HepG2 (cell line): ENCODE results near the gene FAR1. TPM values are rescaled to one million over a fixed set of nuclear protein-coding genes. Genes with fewer than 3 reads are reported as not detected.
"Not testable (repeated sequence)": the region's sequence is repeated elsewhere in the genome, so short reads cannot be mapped to it uniquely, and the experiment has no call there.

ENCODE experiments used
- ATAC-seq: fragments of 200-7000 bp; cut with Tn5 transposase; 3 replicates; pipeline ENCODE4 v1.9.1; 2020; ENCODE audit warnings: mild to moderate bottlenecking, moderate library complexity
- BruUV-seq: library from RNA; stranded (reverse); fragments of 400-500 nt; replicated peaks from 2 replicates; lab custom pipeline; 2021; lab: Mats Ljungman, UMichigan
- CTCF ChIA-PET: fragments of 300-600 bp; formaldehyde crosslinking; extraction: SDS; loops from one replicate; lab custom pipeline; 2021; ENCODE audit warnings: low total read pairs, inconsistent platforms, low intra/inter-chr PET ratio; lab: Yijun Ruan, JAX
- POLR2A ChIA-PET: fragments of 350-600 bp; sonication (Branson Sonifier 250); formaldehyde crosslinking; loops from one replicate; lab custom pipeline; 2020; ENCODE audit warnings: antibody characterized with exemption, inconsistent platforms; lab: Yijun Ruan, JAX
- DNase-seq: peaks from one replicate; pipeline ENCODE4 v3.0.0-alpha.2; 2015; ENCODE audit warnings: low spot score
- FAIRE-seq: peaks from 3 replicates; lab custom pipeline; 2011; peaks lifted over from hg19 to GRCh38; lab: Jason Lieb, UNC
- H2AFZ ChIP-seq: one replicate; pipeline ENCODE4 v1.6.1; 2011; ENCODE audit warnings: low read length, inconsistent platforms
- H3K27ac ChIP-seq: fragments of 300-600 bp; 3 replicates; pipeline ENCODE4 v1.8.0; 2011; ENCODE audit warnings: mixed run types, mild to moderate bottlenecking, mixed read lengths, low read length, inconsistent platforms; ENCODE audit not compliant: insufficient read depth; ENCODE audit errors: extremely low read length
- H3K27me3 ChIP-seq, 2 experiments: fragments of 200-600 bp in 1 of 2; 2 replicates in 1 of 2; 3 replicates in 1 of 2; pipeline versions ENCODE4 v1.6.0 to v1.8.0; 2011; ENCODE audit warnings: low read length in 2 of 2, mild to moderate bottlenecking in 2 of 2, moderate library complexity in 2 of 2, inconsistent platforms in 1 of 2; ENCODE audit not compliant: insufficient read depth in 2 of 2, control insufficient read depth in 1 of 2
- H3K36me3 ChIP-seq, 2 experiments: fragments of 200-600 bp in 1 of 2; replicated peaks in 1 of 2; 2 replicates in 1 of 2; 3 replicates in 1 of 2; pipeline versions ENCODE4 v1.5.1 to v1.8.0; 2011; ENCODE audit warnings: low read length in 2 of 2, inconsistent platforms in 1 of 2; ENCODE audit not compliant: insufficient read depth in 2 of 2, control insufficient read depth in 1 of 2
- H3K4me1 ChIP-seq: 2 replicates; pipeline ENCODE4 v1.5.1; 2012; ENCODE audit warnings: low read length, inconsistent platforms; ENCODE audit not compliant: insufficient read depth
- H3K4me2 ChIP-seq: 2 replicates; pipeline ENCODE4 v1.6.0; 2011; ENCODE audit warnings: low read depth, low read length, inconsistent platforms
- H3K4me3 ChIP-seq, 3 experiments: fragments of 200-600 bp in 1 of 3; sonication (generic), shearing (Covaris generic) in 1 of 3; replicated peaks in 1 of 3; 2 replicates each; pipeline ENCODE4 v1.5.1; 2011 to 2016; ENCODE audit warnings: low read length in 3 of 3, inconsistent platforms in 2 of 3, low read depth in 2 of 3, mild to moderate bottlenecking in 2 of 3, control low read depth in 1 of 3, mixed read lengths in 1 of 3; ENCODE audit not compliant: insufficient read depth in 1 of 3
- H3K79me2 ChIP-seq: one replicate; pipeline ENCODE4 v1.6.1; 2011; ENCODE audit warnings: low read length, inconsistent platforms; ENCODE audit not compliant: insufficient read depth
- H3K9ac ChIP-seq: 2 replicates; pipeline ENCODE4 v1.6.0; 2011; ENCODE audit warnings: mild to moderate bottlenecking, low read depth, low read length, inconsistent platforms; ENCODE audit not compliant: insufficient read depth
- H3K9me3 ChIP-seq: 2 replicates; pipeline ENCODE4 v1.5.1; 2012; ENCODE audit warnings: mild to moderate bottlenecking, low read length
- H4K20me1 ChIP-seq: 2 replicates; pipeline ENCODE4 v1.6.0; 2011; ENCODE audit warnings: inconsistent platforms, mild to moderate bottlenecking, low read length, moderate library complexity; ENCODE audit not compliant: insufficient read depth
- FOXA1 ChIP-seq, 2 experiments: fragments of 450-650 bp in 1 of 2; sonication (generic) in 1 of 2; formaldehyde crosslinking in 1 of 2; IDR thresholded peaks; 2 replicates each; pipeline versions ENCODE4 v1.4.0 to v1.6.1; 2016 to 2020; ENCODE audit warnings: missing genetic modification reagents in 1 of 2
- FOXA3 ChIP-seq: IDR thresholded peaks from 2 replicates; pipeline ENCODE4 v1.6.1; 2016; ENCODE audit warnings: missing genetic modification reagents, missing compliant biosample characterization
- SP5 ChIP-seq: IDR thresholded peaks from 2 replicates; pipeline ENCODE4 v1.6.1; 2016; ENCODE audit warnings: low read depth, borderline replicate concordance
- ZNF281 ChIP-seq: sonication (generic); formaldehyde crosslinking; IDR thresholded peaks from 2 replicates; pipeline ENCODE4 v1.4.0; 2020; ENCODE audit warnings: missing genetic modification reagents, borderline replicate concordance
- WGBS: methylation state at CpG from one replicate; pipeline ENCODE4 v1.1.6; 2017; ENCODE audit warnings: low lambda C conversion rate; 5-methylcytosine and 5-hydroxymethylcytosine counted together
- in situ Hi-C: cut with HindIII; loops from 2 replicates; pipeline ENCODE4 v1.10.0; 2017; ENCODE audit warnings: low pct_unique_long_range_greater_than_20kb; ENCODE audit not compliant: extremely low pct_ligation_motif_present
- intact Hi-C: fragments of 100-400 bp; cut with micrococcal nuclease; formaldehyde crosslinking; loops from one replicate; pipeline ENCODE4 v1.10.0; 2022; ENCODE audit not compliant: unreplicated experiment
- polyA plus RNA-seq, 8 experiments: library from polyadenylated mRNA; depleted of rRNA in 3 of 8; stranded (reverse) in 7 of 8; unstranded in 1 of 8; fragments of >200 nt; fragmentation: Illumina TruSeq in 4 of 8; extraction: Trizol in 4 of 8; gene quantifications; 2 replicates each; pipeline versions ENCODE4 v1.2.1 to v1.2.3, GENCODE V29; 2011 to 2016; ENCODE audit warnings: low read depth in 4 of 8, missing spikeins in 1 of 8, mixed read lengths in 1 of 8; ENCODE audit not compliant: insufficient read depth in 1 of 8
- total RNA-seq, 5 experiments: library from RNA; depleted of rRNA; stranded (reverse); fragments of >200 nt; fragmentation: Illumina TruSeq; extraction: Trizol; gene quantifications; 2 replicates each; pipeline ENCODE4 v1.2.3, GENCODE V29; 2016; ENCODE audit warnings: low read depth in 1 of 5

Gene FAR1
- total and polyA plus RNA-seq, 2 of the 13 experiments (the other 11 are each of a cell fraction or from before 2014, with no cell fraction given): 0.40 to 0.95 TPM

- H3K79me2 ChIP-seq, H3K27me3 ChIP-seq, H3K4me3 ChIP-seq, ATAC-seq, H3K9me3 ChIP-seq, H3K9ac ChIP-seq, intact Hi-C loops, H3K27ac ChIP-seq, DNase-seq, H2AFZ ChIP-seq, H4K20me1 ChIP-seq, H3K36me3 ChIP-seq, H3K4me1 ChIP-seq, in situ Hi-C loops, BruUV-seq, FAIRE-seq, CTCF ChIA-PET, POLR2A ChIA-PET, H3K4me2 ChIP-seq: not testable (repeated sequence)
- 7% methylated on average over 3 of the region's 3 CpGs for WGBS
Measured at GRCh38 chr11:13626818-13627217, 41.6 kb upstream of the FAR1 start.

GRCh38 chr11:13628634-13629033, 39.8 kb upstream of the FAR1 start:
- H3K9me3 ChIP-seq; H2AFZ ChIP-seq; intact Hi-C loops; H3K79me2 ChIP-seq; in situ Hi-C loops; CTCF ChIA-PET; H3K9ac ChIP-seq; H3K4me1 ChIP-seq; H3K36me3 ChIP-seq; POLR2A ChIA-PET; H4K20me1 ChIP-seq; H3K4me3 ChIP-seq; FAIRE-seq; BruUV-seq; H3K27ac ChIP-seq; H3K27me3 ChIP-seq; TF ChIP-seq FOXA1 (IDR thresholded peaks at IDR 0.05): not testable (repeated sequence)
- TF ChIP-seq SP5: peak; percentile 53; the same call in 1 of the 2 replicates
- TF ChIP-seq FOXA3 (CRISPR knock-in tag): 0 out of 2 replicates have a peak, but pooled peaks have one; percentile 17
- TF ChIP-seq ZNF281: 0 out of 2 replicates have a peak, but pooled peaks have one; percentile 19
- TF ChIP-seq FOXA1 (CRISPR knock-in tag; IDR thresholded peaks at IDR 0.05): peak; percentile 58; the same call in 1 of the 2 replicates
- peak overlapping the region; percentile 63 for H3K4me2 ChIP-seq
- 0% methylated on average over 5 of the region's 8 CpGs for WGBS
- ATAC-seq (0 out of 3 replicates have a peak, but pooled peaks have one; percentile 37), DNase-seq (peak; percentile 16)
